Activated T-cell treated with anti-CD3 and anti-CD28 coated beads, Interleukin-2, amount 50 U/mL, for 1 hour (primary cell): ENCODE measurements around the gene GRIK4.
A peak's percentile ranks its signal among the peaks of the same experiment; 100 is the strongest.

Source experiments
- DNase-seq: peaks from one replicate; pipeline ENCODE4 v3.0.0-alpha.2; 2020

GRIK4 gene

DNA sequence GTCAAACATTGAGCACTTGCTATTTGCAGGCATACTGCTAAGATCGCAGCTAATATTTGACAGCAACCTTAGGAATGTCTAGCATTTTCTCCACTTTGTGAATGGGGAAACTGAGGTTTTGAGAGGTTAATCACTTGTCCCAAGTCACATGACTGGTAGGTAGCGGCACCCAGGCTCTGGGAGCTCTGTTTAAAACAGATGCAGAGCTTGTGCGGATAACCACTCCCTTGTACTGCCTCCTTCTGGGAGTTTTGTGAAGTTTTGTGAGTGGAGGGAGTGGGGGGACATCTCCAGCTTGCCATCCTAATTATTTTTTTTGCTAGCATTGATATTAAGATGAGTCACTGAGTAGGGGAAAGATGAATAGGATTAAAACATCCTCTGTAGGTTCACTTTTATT lies 134.7 kb downstream of the GRIK4 start:
- DNase-seq = no peak

DNA sequence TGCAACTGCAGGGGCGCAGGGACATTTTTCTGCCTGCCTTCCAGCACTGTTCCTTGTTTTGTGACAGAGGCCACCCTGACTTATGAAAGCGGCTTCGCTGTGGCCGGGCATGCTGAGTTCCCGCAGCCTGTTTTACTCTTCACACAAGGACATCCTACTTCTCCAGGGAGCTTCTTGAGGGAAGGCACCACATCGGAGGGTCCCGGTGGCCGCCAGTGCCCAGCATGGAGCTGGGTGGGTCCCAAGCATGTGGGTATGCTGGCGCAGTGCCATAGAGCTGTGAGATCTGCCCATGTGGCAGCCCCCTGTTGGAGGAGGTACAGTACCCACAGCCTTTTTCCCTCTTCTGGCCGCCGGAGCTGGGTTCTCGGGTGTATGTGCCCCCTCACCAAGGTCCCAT lies 136.1 kb downstream of the GRIK4 start:
- DNase-seq = no peak

DNA sequence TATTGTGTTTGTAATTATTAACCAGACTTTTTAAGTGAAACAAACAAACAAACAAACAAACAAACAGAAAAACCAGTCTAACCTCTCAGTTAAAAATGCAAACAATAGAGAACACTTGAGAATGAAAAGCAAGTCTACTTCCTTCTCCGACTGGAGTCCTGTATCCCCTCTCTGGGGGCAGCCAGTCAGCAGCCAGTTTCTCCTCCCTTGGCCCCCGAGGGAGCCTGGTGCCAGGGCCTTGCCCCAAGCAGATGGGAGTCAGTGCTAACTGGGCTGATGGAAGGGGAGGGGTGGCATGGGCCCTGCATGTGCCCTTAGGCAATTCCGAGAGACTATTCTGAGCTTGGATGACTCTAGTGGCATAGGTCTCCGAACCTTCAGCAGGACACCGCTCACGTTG lies 137.2 kb downstream of the GRIK4 start:
- DNase-seq = no peak

DNA sequence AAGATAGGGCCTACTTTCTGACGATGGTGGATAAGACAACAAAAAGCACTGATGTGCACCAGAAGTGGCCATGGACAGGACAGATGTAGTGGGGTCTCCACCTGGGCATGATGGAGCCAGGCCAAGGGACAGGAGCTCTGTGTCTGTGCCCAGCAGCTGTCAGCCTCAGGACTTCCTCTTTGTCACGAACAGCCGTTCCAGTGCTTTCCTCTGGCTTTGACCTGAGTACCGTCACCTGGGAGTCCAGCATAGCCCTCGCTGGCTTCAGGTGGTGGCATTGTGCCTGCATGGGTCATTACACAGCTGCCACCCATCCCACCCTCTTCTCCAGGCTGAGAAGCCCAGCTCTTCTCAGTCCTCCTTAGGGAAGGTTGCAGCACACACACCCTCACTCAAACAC lies 137.8 kb downstream of the GRIK4 start:
- no peak for DNase-seq

DNA sequence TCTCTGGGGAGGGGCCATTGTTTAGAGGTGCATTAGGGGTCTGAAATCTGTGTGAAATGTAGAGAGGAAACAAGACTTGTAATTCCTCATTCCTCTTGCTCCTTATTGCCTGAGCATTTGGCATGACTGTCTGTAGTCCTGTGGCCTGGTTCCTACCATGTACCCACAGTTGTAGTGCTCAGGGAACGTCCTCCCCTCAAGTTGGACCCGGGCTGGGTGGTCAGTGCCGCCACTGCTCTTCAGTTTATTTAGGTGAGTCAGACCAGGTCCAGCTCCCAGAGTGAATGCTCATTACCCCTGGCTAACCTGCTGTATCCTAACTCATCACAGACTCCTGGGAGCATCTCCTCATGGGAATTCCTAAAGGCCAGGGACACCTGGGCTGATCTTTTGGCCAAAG lies 139.8 kb downstream of the GRIK4 start:
- no peak for DNase-seq

DNA sequence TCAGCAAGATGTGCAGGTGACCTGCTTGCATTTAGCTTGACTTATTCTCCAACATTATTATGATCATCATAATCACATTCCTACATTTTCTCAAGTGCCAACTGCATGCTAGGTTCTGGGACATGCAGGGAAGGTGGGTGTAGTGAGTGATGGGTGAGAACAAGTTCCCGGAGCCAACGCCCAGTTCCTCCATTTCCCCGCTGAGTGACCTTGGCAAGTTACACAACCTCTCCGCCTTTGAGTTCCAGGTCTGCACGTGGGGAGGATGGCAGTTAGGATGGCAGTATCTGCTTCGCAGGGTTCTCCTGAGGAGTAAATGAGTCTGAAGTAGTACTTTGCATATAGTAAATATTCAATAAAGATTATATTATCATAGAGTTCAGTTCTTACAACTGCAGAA lies 140.3 kb downstream of the GRIK4 start:
- no peak for DNase-seq

DNA sequence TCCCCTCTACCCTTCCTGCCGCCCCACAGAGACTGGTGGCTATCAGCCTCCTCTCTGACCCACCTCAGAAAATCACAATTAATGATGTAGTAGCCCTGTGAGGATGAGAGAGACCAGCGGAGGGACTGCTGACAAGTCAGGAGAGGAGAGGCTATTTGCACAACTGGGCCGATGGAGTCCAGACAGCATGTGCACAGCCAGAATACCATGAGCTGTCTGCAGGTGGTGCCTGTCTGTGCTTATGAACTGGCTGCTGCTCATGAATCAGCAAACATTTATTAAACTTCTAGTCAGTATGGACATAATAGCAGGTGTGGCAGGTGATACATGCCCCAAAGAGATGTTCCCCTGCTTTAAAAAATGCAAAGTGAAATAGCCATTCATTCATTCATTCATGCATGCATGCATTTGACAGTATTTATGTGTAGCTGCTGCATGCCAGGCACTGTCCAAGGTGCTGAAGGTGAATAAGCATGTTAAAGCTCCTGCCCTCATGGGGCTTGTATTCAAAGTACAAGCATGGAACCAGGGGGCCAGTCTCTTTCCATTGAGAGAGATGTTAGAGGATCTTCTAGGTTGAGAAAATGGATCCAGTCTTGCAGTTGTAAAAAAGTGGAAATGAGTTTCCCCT lies 141.3 kb downstream of the GRIK4 start:
- DNase-seq = no peak

DNA sequence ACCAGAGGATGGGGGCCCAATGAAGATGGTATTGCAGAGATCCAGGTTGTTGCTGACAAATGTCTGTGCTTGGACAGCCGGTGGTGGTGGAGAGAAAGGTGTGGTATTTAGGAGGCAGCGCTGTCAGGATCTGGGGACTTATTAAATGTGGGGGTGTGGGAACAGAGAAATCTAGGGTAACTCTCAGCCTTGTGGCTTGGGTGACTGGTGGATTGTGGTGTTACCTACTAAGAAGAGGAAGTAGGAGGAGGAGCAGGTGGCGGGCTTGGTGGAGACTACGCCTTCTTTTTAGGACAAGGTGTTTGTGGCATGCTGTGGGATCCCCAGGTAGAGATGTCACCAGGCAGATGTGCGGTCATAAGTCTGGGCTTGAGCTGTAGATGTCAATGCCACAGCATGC lies 144.0 kb downstream of the GRIK4 start:
- no peak for DNase-seq

DNA sequence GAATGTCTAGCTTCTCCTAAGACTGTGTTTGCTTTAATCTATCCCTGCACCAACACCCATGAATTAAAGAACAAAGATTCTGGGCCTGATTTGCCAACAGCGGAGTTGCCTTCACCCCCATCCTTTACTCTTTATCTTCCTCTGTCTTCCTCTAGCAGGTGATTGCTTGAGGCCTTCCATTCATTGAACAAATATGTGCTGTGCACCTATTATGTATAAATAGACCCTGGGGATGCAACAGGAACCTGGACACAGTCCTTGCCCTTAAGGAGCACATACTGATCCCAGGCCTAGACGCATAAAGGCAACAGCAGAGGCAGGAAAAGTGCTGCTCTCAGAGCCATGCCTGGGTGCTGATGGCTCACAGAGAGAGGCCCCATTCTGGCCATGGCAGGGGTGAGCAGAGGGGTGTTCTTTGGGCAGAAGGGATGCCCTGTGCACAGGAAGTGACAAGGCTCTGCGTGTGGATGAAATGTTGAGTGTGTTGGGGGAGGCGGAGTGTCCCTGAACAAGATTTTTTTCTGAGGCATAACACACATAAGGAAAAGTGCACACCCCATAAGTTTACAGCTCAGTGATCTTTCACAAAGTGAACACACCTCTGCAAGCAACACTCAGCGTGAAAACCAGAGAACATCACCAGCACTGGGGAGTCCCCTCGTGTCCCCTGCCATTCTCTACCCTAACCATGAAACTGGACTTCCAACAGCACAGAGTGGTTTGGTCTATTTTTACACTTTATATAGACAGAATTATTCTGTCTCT lies 145.9 kb downstream of the GRIK4 start:
- DNase-seq = no peak

DNA sequence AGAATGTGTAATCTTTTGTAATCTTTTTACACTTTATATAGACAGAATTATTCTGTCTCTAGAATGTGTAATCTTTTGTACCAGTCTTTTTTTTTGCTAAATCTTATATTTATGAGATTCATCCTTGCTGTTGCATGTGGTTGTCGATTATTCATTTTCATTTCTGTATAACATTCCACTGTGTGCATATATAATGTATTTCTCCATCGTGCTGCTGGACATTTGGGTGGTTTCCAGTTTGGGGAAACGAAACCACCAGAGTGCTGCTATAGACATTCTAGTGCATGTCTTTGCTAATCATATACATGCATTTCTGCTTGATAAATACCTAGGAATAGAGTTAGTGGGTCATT lies 146.5 kb downstream of the GRIK4 start:
- DNase-seq = no peak

DNA sequence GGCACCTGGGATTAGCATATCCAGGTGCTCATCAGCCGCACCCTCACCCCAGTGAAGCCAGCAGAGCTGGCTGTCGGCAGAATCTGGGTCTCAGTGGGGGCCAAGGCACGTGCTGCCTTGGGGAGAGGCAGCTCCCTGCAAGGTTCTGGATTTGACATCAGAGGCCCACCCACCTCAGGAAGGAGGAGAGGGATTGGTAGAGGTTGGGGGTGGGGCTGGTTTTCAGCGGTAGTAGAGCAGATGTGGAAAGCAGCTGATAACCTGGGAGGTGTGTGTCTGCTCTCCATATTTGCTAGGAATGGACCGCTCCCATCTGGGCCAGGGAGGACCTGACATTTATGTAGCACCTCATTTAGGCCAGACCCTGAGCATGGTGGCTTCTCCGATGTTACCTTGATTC lies 147.5 kb downstream of the GRIK4 start:
- DNase-seq = no peak

DNA sequence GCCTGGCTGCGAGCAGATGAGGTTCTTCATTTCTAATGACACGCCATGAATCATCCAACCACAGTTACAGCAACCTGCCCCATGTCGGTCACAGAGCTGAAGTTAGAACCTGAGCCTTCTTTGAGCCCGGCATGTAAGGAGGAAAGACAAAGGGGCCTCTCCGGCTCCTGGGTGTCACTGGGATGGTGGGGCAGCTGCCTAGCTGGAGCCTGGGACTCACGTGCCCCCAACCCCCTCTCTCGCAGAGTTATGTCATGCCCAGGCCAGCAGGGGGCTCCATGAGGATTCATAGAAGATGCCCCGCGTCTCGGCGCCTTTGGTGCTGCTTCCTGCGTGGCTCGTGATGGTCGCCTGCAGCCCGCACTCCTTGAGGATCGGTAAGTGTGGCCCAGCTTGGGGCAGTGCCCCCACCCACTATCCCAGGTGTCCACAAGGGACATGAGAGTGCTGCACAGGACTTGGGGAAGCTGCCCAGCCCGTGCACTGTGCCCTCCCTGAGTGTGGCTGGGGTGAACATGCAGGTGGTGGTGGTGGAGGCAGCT lies 148.5 kb downstream of the GRIK4 start:
- DNase-seq = peak; percentile 22

DNA sequence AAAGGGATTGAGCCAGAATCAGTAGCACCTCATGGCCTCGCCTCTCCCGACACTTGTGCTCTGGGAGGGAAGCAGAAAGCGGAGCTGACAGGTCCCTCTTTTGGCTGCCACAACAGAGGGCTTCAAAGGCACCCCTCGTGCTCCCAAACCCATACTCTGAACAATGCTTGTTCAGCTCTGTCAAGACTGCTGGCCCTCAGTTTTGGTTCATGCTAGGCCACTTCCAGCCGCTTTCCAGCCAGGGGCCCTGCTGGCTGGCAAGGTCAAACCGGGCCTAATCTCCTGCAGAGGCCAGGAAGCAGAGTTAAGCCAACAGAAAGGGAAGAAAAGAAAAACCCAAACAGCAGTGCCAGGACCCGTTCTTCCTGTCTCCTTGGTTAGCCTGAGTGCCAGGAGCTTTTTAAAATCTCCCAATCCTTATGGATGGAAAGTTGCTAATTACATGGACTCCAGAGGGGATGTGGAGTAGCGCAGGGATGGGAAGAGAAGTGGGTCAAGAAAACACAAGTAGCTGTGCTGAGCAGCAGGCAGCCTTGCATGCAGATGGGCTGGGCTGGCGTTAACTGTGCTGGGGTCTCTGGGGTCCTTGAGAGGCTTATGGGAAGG lies 150.6 kb downstream of the GRIK4 start:
- no peak for DNase-seq

DNA sequence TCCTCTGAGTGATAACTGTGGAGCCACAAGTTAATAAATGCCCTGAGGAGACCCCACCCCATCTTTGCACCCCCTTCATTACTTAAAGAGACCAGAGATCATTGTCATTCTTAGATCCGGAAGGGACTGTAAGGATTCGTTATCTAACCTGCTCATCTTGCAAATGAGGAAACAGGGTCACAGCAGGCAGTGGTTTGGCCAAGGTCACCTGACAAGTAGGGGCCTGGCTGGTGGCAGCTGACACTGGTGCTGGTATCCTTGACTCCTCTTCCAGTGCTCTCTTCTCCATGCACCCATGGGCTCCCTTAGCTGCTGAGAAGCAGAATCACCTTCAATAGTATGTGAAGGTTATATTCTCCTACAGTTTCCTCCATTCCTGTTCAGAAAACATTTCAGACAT lies 151.6 kb downstream of the GRIK4 start:
- DNase-seq = no peak

DNA sequence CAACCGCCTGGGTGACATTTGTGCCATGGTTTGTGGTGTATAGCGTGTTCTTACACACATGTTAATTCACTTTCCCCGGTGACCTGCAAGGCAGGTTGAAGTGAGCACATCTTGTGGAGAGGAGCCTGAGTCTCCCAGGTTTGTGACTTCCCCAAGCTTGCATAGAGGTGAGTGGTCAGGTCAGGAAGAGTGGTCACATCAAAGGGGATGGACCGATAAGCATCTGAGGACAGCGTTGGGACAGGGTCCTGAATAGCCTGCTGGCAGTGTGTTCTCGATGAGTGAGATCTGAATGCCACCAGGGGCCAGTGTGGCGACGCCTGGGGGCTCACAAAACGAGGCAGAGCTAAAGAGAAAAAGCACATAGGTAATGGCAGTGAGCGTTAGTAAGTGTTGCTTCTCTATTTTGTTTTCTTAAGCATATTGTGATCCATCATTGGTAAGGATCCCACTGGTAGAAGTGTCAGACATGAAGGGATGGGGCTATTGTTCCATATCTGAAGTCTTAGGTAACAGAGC lies 154.6 kb downstream of the GRIK4 start:
- DNase-seq = no peak

DNA sequence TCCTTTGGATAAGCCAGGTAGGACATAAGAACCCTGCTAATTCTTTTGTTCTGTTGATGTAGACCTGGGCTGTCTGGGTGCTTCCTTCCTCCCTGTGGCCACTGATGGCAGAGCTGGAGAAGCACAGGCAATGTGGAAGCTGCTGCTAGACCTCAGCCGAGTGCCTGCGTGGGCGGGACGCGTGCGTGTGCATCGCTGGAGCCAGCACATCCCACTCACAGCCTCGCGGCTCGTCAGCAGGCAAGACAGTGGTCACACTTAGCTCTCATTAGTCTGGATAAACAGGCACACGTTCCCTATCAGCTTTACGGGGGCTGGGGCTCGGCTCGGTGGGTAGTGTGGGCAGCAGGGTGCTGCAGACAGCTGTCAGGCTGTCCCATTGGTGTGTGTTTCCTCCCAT lies 155.7 kb downstream of the GRIK4 start:
- no peak for DNase-seq

DNA sequence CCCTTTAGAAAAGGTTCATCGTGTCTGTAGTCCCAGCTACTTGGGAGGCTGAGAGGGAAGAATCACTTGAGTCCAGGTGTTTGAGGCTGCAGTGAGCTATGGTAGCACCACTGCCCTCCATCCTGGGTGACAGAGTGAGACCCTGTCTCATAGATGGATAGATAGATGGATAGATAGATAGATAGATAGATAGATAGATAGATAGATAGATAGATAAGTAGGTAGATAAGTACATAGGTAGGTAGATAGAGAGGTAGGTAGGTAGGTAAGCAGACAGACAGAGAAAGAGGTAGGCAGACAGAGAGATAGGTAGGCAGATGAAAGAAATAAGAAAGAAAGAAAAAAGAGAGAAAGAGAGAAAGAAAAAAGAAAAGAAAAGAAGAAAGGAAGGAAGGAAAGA lies 156.4 kb downstream of the GRIK4 start:
- no peak for DNase-seq

DNA sequence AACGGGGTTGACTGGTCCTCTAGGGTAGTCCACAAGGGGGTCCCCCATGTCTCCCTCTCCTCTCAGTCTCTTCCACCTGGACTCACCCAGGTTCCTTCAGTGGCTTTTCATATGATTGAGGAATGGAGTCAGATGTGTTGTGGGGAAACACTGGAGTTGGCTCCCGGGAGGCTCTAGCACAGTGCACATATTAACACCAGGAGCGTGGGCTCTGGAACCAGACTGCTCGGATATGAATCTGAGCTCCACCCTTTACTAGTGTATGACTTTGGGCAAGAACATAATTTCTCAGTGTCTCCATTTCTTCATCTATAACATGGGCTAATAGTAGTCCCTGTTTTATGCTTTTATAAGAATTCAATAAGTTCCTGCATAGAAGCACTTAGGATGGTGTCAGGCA lies 157.0 kb downstream of the GRIK4 start:
- no peak for DNase-seq

DNA sequence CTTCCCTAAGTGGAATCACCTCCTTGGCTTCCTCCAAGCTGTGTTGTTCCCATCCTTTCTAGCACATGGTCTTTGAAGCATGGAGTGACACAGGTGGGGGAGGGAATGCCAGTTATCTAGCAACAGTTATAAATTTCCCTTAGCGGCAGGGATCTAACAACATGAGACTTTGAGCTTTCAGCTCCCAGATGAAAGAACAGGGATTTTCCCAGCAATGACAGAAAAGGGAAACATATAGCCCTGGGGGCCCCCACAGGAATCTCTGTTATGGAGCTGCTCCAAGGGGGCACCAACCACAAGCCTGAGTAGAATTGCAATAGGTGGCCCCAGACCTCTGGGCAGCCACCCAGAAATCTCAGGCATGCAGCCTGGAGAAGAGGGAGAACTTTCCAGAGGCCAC lies 163.0 kb downstream of the GRIK4 start:
- DNase-seq = no peak

DNA sequence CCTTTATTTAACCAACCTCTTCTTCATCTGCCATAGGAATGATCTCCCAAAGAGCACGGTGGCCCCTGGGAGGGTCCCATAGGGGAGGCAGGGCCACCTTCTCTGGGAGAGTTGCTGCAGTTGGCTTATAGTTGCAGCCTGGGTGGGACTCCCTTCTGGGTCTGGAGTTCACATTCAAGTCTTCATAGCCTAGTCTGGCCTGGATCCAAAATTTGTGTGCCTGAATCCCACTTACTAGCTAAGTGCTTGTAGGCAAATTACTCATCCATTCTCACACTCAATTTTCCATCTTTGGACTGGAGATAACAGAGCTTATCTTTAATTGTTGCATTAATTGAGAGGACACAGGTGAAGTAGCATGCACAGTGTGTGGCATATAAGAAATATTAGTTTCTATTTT lies 163.6 kb downstream of the GRIK4 start:
- no peak for DNase-seq

DNA sequence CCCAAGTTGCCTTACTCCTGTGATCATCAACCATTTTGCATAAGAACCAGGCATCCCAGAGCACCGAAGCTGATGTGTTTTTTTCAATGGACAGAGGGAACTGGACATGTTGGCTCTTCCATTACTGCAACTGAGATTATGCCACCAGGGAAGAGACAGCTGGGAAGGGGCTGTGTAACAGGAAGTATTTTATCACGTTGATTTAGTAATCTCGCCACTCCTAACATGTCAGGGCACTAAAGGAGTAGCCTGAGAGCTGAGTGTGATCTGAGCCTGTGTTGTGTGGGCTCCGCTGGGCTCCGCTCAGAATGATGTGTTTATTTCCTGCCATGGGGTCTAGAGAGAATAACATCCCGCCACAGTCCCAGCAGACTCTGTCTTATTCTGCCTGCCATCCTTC lies 165.4 kb downstream of the GRIK4 start:
- DNase-seq = no peak

DNA sequence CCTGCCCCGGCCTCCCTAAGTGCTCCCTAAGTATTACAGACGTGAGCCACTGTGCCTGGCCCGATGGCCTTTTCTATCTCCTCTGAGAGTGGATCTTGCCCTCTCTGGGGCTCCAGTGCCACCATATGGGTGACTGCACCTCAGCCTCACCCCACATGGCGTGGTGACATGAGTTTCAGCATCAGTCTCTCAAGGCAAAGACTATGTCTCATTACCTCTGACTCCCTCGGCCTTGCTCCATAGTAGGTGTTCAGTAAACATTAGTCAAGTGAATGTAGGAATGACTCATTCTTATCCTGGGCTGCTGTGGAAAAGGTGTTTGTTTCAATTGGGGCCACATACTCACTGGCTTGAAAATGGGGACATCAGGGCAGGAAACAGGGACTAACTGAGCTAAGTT lies 168.8 kb downstream of the GRIK4 start:
- DNase-seq = no peak

DNA sequence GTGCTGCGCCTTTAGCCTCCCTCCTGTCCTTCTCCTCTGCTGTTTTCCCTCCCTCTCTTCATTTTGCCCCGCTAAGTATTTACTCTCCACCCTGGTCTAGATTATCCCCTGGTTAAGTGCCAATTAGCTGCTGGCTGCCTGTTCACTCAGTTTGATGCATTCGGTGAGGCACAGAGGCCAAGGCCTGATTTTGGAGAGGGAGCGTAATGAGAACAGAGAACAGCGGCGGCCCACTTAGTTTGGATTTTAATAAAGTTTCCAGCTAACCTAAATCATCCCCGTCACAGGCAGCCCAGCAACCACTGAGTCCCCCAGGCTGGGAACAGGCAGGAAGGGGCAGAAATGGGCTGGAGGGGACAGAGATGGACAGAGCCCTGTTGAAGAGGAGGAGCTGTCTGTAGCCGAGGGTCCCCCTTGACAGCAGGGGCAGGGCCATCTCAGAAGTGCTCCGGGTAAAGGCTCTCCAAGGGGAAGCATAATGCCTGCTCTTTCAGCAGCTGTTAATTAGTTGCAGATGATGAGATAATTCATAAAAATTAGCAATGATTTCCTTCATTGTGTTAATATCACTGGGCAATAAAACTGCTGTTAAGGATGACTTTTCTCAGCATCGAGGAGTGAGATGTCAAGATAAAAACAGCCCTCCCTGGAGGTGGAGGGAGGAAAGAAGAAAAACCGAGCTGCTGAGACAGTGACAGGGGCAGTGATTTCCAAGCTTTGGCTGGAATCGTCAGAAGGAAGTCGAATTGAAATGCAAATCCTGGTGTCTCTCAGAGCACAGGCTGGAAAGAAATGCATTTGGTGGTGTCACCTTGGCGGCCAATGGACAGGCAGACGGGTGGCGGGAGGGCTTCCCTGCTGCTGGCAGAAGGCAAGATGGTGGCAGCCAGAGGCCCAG lies 170.1 kb downstream of the GRIK4 start:
- no peak for DNase-seq
